Astrocyte of the spinal cord (primary cell): ENCODE data around the gene FRMD1.
A peak's percentile ranks its signal among the peaks of the same experiment; 100 is the strongest.

ENCODE experiments used
- DNase-seq: peaks from one replicate; pipeline ENCODE4 v3.0.0; 2011; ENCODE audit warnings: low read depth, low spot score
- H3K4me3 ChIP-seq: 2 replicates; pipeline ENCODE4 v1.5.1; 2011; ENCODE audit warnings: low read depth, mild to moderate bottlenecking, low read length, moderate library complexity
- in situ Hi-C: cut with HindIII; loops from 2 replicates; pipeline ENCODE4 v1.10.0; 2017; ENCODE audit warnings: low sequenced_read_pairs
- TF ChIP-seq, protein P1 (sequence below): IDR thresholded peaks from 2 replicates; pipeline ENCODE4 v1.5.1; 2012; ENCODE audit warnings: low read depth, mild to moderate bottlenecking, low read length, inconsistent platforms

The FRMD1 gene

DNA sequence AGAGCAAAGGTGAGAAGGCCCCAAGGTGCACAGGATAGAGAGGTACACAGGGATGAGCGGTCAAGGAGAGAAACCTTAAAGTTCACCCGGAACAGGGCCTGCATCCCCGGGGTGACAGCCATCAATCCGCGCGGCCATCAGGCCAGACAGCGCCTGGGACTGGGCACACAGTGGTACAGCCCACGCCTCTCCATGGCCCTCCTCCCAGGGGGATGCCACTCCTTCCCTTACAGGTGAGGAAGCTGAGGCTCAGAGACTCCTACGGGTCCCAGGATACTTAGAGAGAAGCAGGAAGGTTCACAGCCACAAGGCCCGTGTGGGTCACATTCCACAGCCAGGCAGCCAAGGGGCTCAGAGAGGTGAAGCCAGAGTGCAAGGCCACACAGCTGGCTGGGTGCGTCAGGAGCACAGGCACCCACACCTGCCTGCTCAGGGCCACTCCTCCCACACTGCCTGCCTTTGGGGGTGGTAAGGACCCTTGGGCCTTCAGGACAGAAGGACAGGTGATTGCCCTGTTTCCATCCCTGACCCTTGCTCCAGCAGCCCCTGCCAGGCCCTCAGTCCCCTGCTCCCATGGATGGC lies 14.7 kb downstream of the FRMD1 start:
- TF ChIP-seq, protein P1, sequence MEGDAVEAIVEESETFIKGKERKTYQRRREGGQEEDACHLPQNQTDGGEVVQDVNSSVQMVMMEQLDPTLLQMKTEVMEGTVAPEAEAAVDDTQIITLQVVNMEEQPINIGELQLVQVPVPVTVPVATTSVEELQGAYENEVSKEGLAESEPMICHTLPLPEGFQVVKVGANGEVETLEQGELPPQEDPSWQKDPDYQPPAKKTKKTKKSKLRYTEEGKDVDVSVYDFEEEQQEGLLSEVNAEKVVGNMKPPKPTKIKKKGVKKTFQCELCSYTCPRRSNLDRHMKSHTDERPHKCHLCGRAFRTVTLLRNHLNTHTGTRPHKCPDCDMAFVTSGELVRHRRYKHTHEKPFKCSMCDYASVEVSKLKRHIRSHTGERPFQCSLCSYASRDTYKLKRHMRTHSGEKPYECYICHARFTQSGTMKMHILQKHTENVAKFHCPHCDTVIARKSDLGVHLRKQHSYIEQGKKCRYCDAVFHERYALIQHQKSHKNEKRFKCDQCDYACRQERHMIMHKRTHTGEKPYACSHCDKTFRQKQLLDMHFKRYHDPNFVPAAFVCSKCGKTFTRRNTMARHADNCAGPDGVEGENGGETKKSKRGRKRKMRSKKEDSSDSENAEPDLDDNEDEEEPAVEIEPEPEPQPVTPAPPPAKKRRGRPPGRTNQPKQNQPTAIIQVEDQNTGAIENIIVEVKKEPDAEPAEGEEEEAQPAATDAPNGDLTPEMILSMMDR, result no peak
- DNase-seq, result no peak
- no peak overlapping the region for H3K4me3 ChIP-seq
- in situ Hi-C loops, result no loop called here

DNA sequence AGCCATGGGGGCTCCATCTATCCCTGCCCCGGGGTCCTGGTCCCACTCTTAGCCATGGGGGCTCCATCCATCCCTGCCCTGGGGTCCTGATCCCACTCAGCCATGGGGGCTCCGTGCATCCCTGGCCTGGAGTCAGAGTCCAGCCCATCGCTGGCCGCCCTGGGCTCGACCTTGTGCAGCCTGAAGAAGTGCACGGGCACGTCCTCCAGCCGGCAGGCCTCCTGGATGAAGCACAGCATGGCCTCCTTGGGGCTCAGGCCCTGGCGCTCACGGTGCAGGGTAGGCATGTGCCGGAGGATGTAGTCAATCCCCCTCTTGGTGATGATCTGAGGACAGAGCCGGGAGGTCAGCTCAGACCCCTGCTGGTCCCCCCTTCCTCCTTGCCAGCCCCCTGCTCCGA lies 15.6 kb downstream of the FRMD1 start:
- no peak overlapping the region for H3K4me3 ChIP-seq
- in situ Hi-C loops, result no loop called here
- TF ChIP-seq, protein P1, result no peak
- no peak for DNase-seq

DNA sequence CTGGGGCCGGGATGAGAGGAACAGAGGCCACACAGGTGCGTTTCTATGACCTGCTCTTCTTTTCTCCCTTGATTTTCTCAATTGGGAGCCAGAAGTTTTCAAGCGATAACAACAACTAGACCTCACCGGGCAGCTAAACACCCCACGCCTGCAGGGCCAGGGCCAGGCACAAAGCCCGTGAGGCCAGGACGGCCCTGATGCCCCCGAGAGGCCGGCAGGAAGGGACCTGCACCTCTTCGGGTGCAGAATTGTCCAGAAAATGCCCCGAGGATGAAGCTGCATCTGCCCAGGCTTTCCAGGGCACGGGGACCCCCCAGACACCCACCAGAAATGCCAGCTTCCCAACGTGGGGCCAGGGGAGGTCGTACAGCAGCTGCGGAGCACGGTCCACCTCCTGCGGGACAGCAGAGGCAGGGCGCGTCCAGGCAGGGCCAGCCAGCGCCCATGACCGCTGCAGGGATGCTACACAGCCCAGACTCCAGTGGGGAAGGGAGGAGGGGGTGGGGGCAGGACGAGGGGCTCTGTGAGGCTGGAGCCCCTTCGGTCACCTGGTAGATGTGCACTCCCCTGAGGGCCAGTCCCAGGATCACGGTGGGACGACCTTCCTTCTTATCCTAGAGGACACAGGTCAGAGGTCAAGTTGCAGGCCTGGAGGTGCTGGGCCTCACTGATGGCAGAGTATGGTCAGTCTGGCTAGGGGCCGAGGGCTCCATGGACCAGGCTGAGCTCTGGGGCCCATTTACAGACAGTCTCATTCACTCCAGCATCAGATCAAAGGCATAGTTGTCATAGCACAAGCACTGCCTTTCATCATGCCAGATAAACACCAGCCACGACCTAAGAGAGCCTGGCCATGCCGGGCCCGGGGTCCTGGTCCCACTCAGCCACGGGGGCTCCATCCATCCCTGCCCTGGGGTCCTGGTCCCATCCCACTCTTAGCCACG lies 16.4 kb downstream of the FRMD1 start:
- in situ Hi-C loops, result no loop called here
- TF ChIP-seq, protein P1, result no peak
- no peak for DNase-seq
- H3K4me3 ChIP-seq, result no peak overlapping the region

DNA sequence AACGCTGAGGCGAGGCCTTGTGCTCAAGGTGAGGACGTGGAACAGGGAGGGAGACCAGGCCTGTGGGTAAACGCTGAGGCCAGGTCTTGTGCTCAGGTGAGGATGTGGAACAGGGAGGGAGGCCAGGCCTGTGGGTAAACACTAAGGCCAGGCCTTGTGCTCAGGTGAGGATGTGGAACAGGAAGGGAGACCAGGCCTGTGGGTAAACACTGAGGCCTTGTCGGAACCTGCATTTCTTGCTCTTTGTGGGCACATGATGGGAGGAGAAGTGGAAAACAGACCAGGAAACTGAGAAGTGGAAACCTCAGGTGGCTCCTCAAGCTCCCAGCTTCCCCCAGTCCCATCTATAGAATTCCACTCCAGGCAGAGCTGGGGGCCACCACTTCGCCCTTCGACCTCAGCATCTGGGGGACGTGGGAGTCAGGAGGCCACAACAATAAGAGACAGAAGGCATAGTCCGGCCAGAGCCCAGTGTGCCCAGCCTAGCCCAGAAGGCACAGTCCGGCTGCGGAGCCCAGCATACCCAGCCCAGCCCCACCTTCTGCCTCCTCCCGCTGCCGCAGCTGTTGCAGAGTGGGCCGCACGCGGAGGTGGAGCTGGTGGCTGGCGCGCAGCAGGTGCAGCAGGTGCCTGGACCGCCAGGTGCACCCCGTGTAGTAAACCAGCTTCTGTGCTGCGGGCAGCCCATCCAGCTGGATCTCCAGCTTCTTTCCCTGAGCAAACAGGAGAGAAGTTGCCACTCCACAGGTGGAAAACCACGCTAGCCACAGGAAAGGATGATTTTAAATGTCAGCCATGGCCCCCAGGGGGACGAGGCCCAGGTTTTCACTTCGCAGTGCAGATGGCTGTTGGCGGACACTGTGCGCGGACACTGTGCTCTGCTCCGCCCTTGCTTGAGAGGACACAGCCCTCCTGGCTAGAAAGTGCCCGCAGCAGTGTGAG lies 17.5 kb downstream of the FRMD1 start:
- H3K4me3 ChIP-seq, result no peak overlapping the region
- DNase-seq, result no peak
- in situ Hi-C loops, result no loop called here
- TF ChIP-seq, protein P1, result no peak

DNA sequence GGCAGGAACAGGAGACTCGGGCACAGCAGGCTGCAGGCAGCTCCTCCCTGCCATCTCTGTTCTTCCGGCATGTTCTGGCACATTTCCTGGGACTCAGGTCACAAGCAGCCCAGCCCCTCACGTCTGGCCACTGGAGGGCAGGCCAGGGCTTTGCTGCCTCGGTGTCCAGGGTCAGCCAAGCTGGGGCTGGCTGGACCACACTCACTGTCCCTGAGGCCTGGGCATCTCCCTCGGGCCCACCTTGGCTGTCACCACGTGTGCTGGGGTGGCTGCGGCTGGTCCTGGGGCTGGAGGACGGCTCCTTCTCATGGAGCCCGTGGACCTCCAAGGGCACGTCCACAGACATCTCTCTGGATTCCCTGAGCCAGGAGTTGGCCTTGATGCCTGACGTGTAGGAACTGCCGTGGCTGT lies 18.5 kb downstream of the FRMD1 start:
- in situ Hi-C loops, result no loop called here
- H3K4me3 ChIP-seq, result no peak overlapping the region
- DNase-seq, result peak; percentile 37
- TF ChIP-seq, protein P1, result peak; percentile 66
